ENCODE measurements around the gene IFNK. TPM values are rescaled to one million over a fixed set of nuclear protein-coding genes. Genes with fewer than 3 reads are reported as not detected.

The IFNK gene, protein sequence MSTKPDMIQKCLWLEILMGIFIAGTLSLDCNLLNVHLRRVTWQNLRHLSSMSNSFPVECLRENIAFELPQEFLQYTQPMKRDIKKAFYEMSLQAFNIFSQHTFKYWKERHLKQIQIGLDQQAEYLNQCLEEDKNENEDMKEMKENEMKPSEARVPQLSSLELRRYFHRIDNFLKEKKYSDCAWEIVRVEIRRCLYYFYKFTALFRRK
- polyA plus RNA-seq (2013, experiment 1 of 2): not detected
- polyA plus RNA-seq (2013, experiment 2 of 2): not detected

DNA sequence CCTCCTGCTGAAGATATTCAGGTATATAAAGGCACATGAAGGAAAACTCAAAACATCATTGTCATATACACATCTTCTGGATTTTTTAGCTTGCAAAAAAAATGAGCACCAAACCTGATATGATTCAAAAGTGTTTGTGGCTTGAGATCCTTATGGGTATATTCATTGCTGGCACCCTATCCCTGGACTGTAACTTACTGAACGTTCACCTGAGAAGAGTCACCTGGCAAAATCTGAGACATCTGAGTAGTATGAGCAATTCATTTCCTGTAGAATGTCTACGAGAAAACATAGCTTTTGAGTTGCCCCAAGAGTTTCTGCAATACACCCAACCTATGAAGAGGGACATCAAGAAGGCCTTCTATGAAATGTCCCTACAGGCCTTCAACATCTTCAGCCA is at the start of gene IFNK:
Gene IFNK (plus strand): TSS at position 55 of the 400 bp plus-strand sequence. CDS start 47 bp downstream, at position 102.
- H3K18ac ChIP-seq (ENCODE audit: low read depth in 1 of 2, low read length in 2 of 2): no peak within 1 kb of the TSS
- H2BK120ac ChIP-seq (ENCODE audit: low read depth, low read length): no peak within 1 kb of the TSS
- no peak for DNase-seq
- H3K27ac ChIP-seq (ENCODE audit: low read length, poor library complexity, severe bottlenecking): no peak within 1 kb of the TSS
- H3K23ac ChIP-seq (ENCODE audit: low read length in 2 of 2): no peak within 1 kb of the TSS
- no peak within 1 kb of the TSS for H3K9ac ChIP-seq (ENCODE audit: low read length)
- no peak within 1 kb of the TSS for H2AFZ ChIP-seq (ENCODE audit: low read depth, low read length)
- no peak within 1 kb of the TSS for H3K4me2 ChIP-seq (ENCODE audit: low read length, poor library complexity, severe bottlenecking)
- no peak within 1 kb of the TSS for H2AK5ac ChIP-seq (ENCODE audit: low read length, severe bottlenecking)
- H3K9me3 ChIP-seq (ENCODE audit: control insufficient read depth, low read length): no peaks in the 10 kb centered on the region
- no peak within 1 kb of the TSS for H4K91ac ChIP-seq (ENCODE audit: low read length)
- H3K79me1 ChIP-seq (replicated peaks; ENCODE audit: low read length, poor library complexity, severe bottlenecking): no peaks in the 10 kb centered on the region
- H3K4ac ChIP-seq (ENCODE audit: low read depth in 1 of 2, low read length in 2 of 2): no peak within 1 kb of the TSS
- WGBS: 95% methylated on average over 2 of the region's 2 CpGs
- no peak within 1 kb of the TSS for H3K14ac ChIP-seq (ENCODE audit: low read length in 2 of 2)
- no peak within 1 kb of the TSS for H2BK12ac ChIP-seq (ENCODE audit: low read length in 2 of 2)
- peaks cover 12 to 25% of the 10 kb centered on the region in 2 experiments for H3K27me3 ChIP-seq (ENCODE audit: control insufficient read depth in 1 of 2, insufficient read depth in 1 of 2, low read length in 2 of 2)
- H3K4me3 ChIP-seq (ENCODE audit: insufficient read depth in 1 of 2, low read depth in 1 of 2, low read length in 2 of 2): no peak within 1 kb of the TSS
- peaks cover 14% of the 10 kb centered on the region for H3K4me1 ChIP-seq (ENCODE audit: control insufficient read depth, insufficient read depth, low read depth, low read length)
- no peak within 1 kb of the TSS for H2BK5ac ChIP-seq (ENCODE audit: low read depth, low read length, poor library complexity, severe bottlenecking)
- H2BK15ac ChIP-seq (ENCODE audit: low read depth, poor library complexity, severe bottlenecking): no peak within 1 kb of the TSS
- H3K36me3 ChIP-seq (ENCODE audit: control insufficient read depth in 1 of 2, insufficient read depth in 2 of 2, low read depth in 1 of 2, low read length in 2 of 2): no peaks in the 10 kb centered on the region
- H4K8ac ChIP-seq (ENCODE audit: low read length): no peak within 1 kb of the TSS

DNA sequence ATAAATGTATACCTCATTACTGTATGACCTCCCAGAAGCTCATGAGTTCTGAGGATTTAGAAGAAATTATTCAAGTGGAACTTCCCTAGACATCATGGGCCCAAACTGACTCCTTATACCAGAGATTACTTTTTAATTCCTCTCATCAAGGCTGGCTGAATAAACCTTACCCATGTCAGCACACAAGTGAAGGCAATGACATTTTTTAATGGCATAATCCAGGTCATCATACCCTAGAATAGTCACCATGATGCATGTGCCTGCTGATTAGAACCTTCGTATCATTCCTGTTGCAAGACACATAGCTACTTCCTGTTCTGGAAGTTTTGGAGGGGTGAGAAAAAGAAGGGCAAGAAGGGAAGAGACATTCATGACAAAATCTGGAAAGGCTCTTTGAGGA is 49.8 kb upstream of the IFNK start:
- H3K14ac ChIP-seq (ENCODE audit: low read length in 2 of 2): no peak overlapping the region
- no peak overlapping the region for H2BK120ac ChIP-seq (ENCODE audit: low read depth, low read length)
- no peak overlapping the region for H3K4ac ChIP-seq (ENCODE audit: low read depth in 1 of 2, low read length in 2 of 2)
- H4K8ac ChIP-seq (ENCODE audit: low read length): no peak overlapping the region
- no peaks in the 10 kb centered on the region for H3K79me1 ChIP-seq (replicated peaks; ENCODE audit: low read length, poor library complexity, severe bottlenecking)
- no peak for DNase-seq
- no peak overlapping the region for H2AK5ac ChIP-seq (ENCODE audit: low read length, severe bottlenecking)
- H3K27ac ChIP-seq (ENCODE audit: low read length, poor library complexity, severe bottlenecking): no peak overlapping the region
- H3K9me3 ChIP-seq (ENCODE audit: control insufficient read depth, low read length): peaks cover 4% of the 10 kb centered on the region
- H3K27me3 ChIP-seq (ENCODE audit: control insufficient read depth in 1 of 2, insufficient read depth in 1 of 2, low read length in 2 of 2): no peaks in the 10 kb centered on the region
- H4K91ac ChIP-seq (ENCODE audit: low read length): no peak overlapping the region
- no peak overlapping the region for H2BK12ac ChIP-seq (ENCODE audit: low read length in 2 of 2)
- no peak overlapping the region for H3K4me3 ChIP-seq (ENCODE audit: insufficient read depth in 1 of 2, low read depth in 1 of 2, low read length in 2 of 2)
- H2BK15ac ChIP-seq (ENCODE audit: low read depth, poor library complexity, severe bottlenecking): no peak overlapping the region
- H3K18ac ChIP-seq (ENCODE audit: low read depth in 1 of 2, low read length in 2 of 2): no peak overlapping the region
- H3K4me1 ChIP-seq (ENCODE audit: control insufficient read depth, insufficient read depth, low read depth, low read length): no peaks in the 10 kb centered on the region
- H2BK5ac ChIP-seq (ENCODE audit: low read depth, low read length, poor library complexity, severe bottlenecking): no peak overlapping the region
- H3K4me2 ChIP-seq (ENCODE audit: low read length, poor library complexity, severe bottlenecking): no peak overlapping the region
- H2AFZ ChIP-seq (ENCODE audit: low read depth, low read length): no peak overlapping the region
- no peak overlapping the region for H3K9ac ChIP-seq (ENCODE audit: low read length)
- WGBS: 100% methylated on average over 1 of the region's 1 CpG
- H3K36me3 ChIP-seq (ENCODE audit: control insufficient read depth in 1 of 2, insufficient read depth in 2 of 2, low read depth in 1 of 2, low read length in 2 of 2): no peaks in the 10 kb centered on the region
- no peak overlapping the region for H3K23ac ChIP-seq (ENCODE audit: low read length in 2 of 2)

DNA sequence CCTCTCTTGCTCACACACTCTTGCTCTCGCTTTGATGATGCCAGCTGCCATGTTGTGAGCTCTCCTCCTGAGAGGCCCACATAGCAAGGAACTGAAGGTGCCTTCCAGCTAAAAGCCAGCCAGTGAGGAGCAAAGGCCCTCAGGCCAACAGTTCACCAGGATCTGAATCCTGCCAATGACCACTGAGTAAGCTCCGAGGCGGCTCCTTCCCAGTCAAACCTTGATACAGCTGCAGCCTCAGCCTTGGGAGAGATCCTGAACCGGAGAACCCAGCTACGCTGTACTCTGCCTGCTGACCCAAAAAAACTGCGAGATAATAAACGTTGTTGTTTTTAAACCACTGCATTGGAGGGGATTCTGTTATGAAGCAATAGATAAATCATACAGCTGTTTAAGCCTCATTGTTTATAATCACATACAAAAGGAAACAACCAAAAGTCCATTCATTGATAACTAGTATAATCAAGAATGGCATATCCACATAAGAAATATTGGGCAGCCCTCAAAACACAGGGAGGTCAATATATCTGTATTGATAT is 49.0 kb upstream of the IFNK start:
- Histone ChIP-seq H3K9ac (ENCODE audit: low read length) (no peak overlapping the region), H3K27ac (ENCODE audit: low read length, poor library complexity, severe bottlenecking) (no peak overlapping the region), H4K91ac (ENCODE audit: low read length) (no peak overlapping the region), H3K18ac (ENCODE audit: low read depth in 1 of 2, low read length in 2 of 2) (no peak overlapping the region), H2BK15ac (ENCODE audit: low read depth, poor library complexity, severe bottlenecking) (no peak overlapping the region), H3K4ac (ENCODE audit: low read depth in 1 of 2, low read length in 2 of 2) (no peak overlapping the region), H3K79me1 (replicated peaks; ENCODE audit: low read length, poor library complexity, severe bottlenecking) (no peaks in the 10 kb centered on the region), H2AK5ac (ENCODE audit: low read length, severe bottlenecking) (no peak overlapping the region), H3K9me3 (ENCODE audit: control insufficient read depth, low read length) (peaks cover 4% of the 10 kb centered on the region), H3K23ac (ENCODE audit: low read length in 2 of 2) (no peak overlapping the region), H2BK12ac (ENCODE audit: low read length in 2 of 2) (no peak overlapping the region), H3K4me2 (ENCODE audit: low read length, poor library complexity, severe bottlenecking) (no peak overlapping the region), H3K4me3 (ENCODE audit: insufficient read depth in 1 of 2, low read depth in 1 of 2, low read length in 2 of 2) (no peak overlapping the region), H3K4me1 (ENCODE audit: control insufficient read depth, insufficient read depth, low read depth, low read length) (no peaks in the 10 kb centered on the region), H2BK5ac (ENCODE audit: low read depth, low read length, poor library complexity, severe bottlenecking) (no peak overlapping the region), H2AFZ (ENCODE audit: low read depth, low read length) (no peak overlapping the region), H3K14ac (ENCODE audit: low read length in 2 of 2) (no peak overlapping the region), H4K8ac (ENCODE audit: low read length) (no peak overlapping the region), H3K27me3 (ENCODE audit: control insufficient read depth in 1 of 2, insufficient read depth in 1 of 2, low read length in 2 of 2) (no peaks in the 10 kb centered on the region), H3K36me3 (ENCODE audit: control insufficient read depth in 1 of 2, insufficient read depth in 2 of 2, low read depth in 1 of 2, low read length in 2 of 2) (no peaks in the 10 kb centered on the region), H2BK120ac (ENCODE audit: low read depth, low read length) (no peak overlapping the region)
- 93% methylated on average over 7 of the region's 7 CpGs for whole genome bisulfite sequencing
- no peak for DNase-seq

DNA sequence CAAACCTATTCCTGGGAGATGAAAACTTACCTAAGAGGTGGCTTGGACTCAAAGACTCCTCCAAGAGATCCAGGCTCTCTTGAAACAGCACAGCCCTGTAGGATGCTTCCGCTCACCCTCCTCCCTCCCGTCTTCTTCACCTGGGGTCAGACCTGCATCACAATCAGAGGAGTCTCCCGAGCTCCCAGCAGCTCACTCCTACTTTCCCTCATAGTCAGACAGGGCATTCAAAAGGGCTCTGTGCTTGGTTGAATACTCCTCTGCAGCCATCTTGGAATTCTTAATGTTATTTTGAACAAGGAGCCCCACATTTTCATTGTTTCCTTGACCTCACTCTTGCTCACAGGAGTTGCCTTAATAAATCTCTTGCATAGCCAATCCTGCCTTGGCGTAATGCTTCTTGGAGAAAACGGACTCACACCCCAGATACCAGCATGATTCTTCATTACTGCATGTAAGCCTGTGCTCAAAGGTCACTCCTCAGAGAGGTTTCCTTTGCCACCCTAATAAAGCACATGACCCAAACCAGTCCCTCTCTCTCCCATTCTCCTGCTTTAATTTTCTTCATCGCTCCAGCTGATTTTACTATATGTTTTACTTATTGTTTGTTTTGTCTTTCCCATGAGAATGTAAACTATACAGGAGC is 47.1 kb upstream of the IFNK start:
- H3K4me3 ChIP-seq (ENCODE audit: insufficient read depth in 1 of 2, low read depth in 1 of 2, low read length in 2 of 2): no peak overlapping the region
- H2BK15ac ChIP-seq (ENCODE audit: low read depth, poor library complexity, severe bottlenecking): no peak overlapping the region
- H3K36me3 ChIP-seq (ENCODE audit: control insufficient read depth in 1 of 2, insufficient read depth in 2 of 2, low read depth in 1 of 2, low read length in 2 of 2): no peaks in the 10 kb centered on the region
- H3K4me2 ChIP-seq (ENCODE audit: low read length, poor library complexity, severe bottlenecking): no peak overlapping the region
- H4K8ac ChIP-seq (ENCODE audit: low read length): no peak overlapping the region
- no peak overlapping the region for H3K4ac ChIP-seq (ENCODE audit: low read depth in 1 of 2, low read length in 2 of 2)
- no peak overlapping the region for H2BK12ac ChIP-seq (ENCODE audit: low read length in 2 of 2)
- no peak for DNase-seq
- no peak overlapping the region for H2BK5ac ChIP-seq (ENCODE audit: low read depth, low read length, poor library complexity, severe bottlenecking)
- no peak overlapping the region for H2AFZ ChIP-seq (ENCODE audit: low read depth, low read length)
- no peak overlapping the region for H3K14ac ChIP-seq (ENCODE audit: low read length in 2 of 2)
- H2AK5ac ChIP-seq (ENCODE audit: low read length, severe bottlenecking): no peak overlapping the region
- H4K91ac ChIP-seq (ENCODE audit: low read length): no peak overlapping the region
- H3K9ac ChIP-seq (ENCODE audit: low read length): no peak overlapping the region
- no peaks in the 10 kb centered on the region for H3K79me1 ChIP-seq (replicated peaks; ENCODE audit: low read length, poor library complexity, severe bottlenecking)
- H2BK120ac ChIP-seq (ENCODE audit: low read depth, low read length): no peak overlapping the region
- 91% methylated on average over 5 of the region's 6 CpGs for WGBS
- no peaks in the 10 kb centered on the region for H3K27me3 ChIP-seq (ENCODE audit: control insufficient read depth in 1 of 2, insufficient read depth in 1 of 2, low read length in 2 of 2)
- H3K23ac ChIP-seq (ENCODE audit: low read length in 2 of 2): no peak overlapping the region
- H3K4me1 ChIP-seq (ENCODE audit: control insufficient read depth, insufficient read depth, low read depth, low read length): no peaks in the 10 kb centered on the region
- no peak overlapping the region for H3K18ac ChIP-seq (ENCODE audit: low read depth in 1 of 2, low read length in 2 of 2)
- no peak overlapping the region for H3K27ac ChIP-seq (ENCODE audit: low read length, poor library complexity, severe bottlenecking)
- peaks cover 4% of the 10 kb centered on the region for H3K9me3 ChIP-seq (ENCODE audit: control insufficient read depth, low read length)
